H1 (cell line): Measurements from ENCODE around the gene CHRNA5. TPM values are rescaled to one million over a fixed set of nuclear protein-coding genes. Genes with fewer than 3 reads are reported as not detected.
"Not testable (repeated sequence)": the region's sequence is repeated elsewhere in the genome, so short reads cannot be mapped to it uniquely, and the experiment has no call there.

Experiments
- CTCF ChIA-PET: fragments of 300-600 bp; sonication (Branson Sonifier 250); formaldehyde crosslinking; loops from one replicate; lab custom pipeline; 2021; ENCODE audit not compliant: partially characterized antibody; lab: Charles Lee
- POLR2A ChIA-PET: fragments of 300-600 bp; sonication (Branson Sonifier 250); formaldehyde crosslinking; loops from one replicate; lab custom pipeline; 2021; ENCODE audit warnings: inconsistent platforms; ENCODE audit not compliant: partially characterized antibody; lab: Charles Lee
- DNase-seq, 2 experiments: peaks; one replicate each; pipeline versions ENCODE4 v3.0.0 to v3.0.0-alpha.2; 2010 to 2022; ENCODE audit warnings: low spot score in 2 of 2, low read depth in 1 of 2, mixed read lengths in 1 of 2
- FAIRE-seq: peaks from 2 replicates; lab custom pipeline; 2011; peaks lifted over from hg19 to GRCh38; lab: Jason Lieb, UNC
- H2AFZ ChIP-seq: 2 replicates; pipeline ENCODE4 v1.8.1; 2012; ENCODE audit warnings: low read length, inconsistent platforms
- H2AK5ac ChIP-seq: 2 replicates; pipeline ENCODE4 v1.6.1; 2013; ENCODE audit warnings: low read depth, low read length
- H2BK120ac ChIP-seq: replicated peaks from 2 replicates; pipeline ENCODE3; 2013; ENCODE audit warnings: low read depth, low read length, inconsistent platforms
- H2BK12ac ChIP-seq: 2 replicates; pipeline ENCODE4 v1.6.1; 2013; ENCODE audit warnings: low read depth, low read length
- H2BK15ac ChIP-seq: 2 replicates; pipeline ENCODE4 v1.6.1; 2013; ENCODE audit warnings: low read length
- H2BK20ac ChIP-seq: 2 replicates; pipeline ENCODE4 v1.6.1; 2013; ENCODE audit warnings: low read length
- H2BK5ac ChIP-seq: 2 replicates; pipeline ENCODE4 v1.6.1; 2013; ENCODE audit warnings: low read depth, low read length
- H3K14ac ChIP-seq: 2 replicates; pipeline ENCODE4 v1.6.1; 2013; ENCODE audit warnings: inconsistent platforms; ENCODE audit not compliant: insufficient read length
- H3K18ac ChIP-seq: 2 replicates; pipeline ENCODE4 v1.6.1; 2013; ENCODE audit warnings: low read length; ENCODE audit errors: extremely low read depth
- H3K23ac ChIP-seq: 2 replicates; pipeline ENCODE4 v1.6.1; 2013; ENCODE audit warnings: inconsistent platforms; ENCODE audit not compliant: insufficient read length
- H3K23me2 ChIP-seq: 2 replicates; pipeline ENCODE4 v1.6.1; 2013; ENCODE audit warnings: low read depth, low read length
- H3K27ac ChIP-seq: 2 replicates; pipeline ENCODE4 v1.6.1; 2011; ENCODE audit warnings: low read depth, low read length, inconsistent platforms
- H3K27me3 ChIP-seq, 4 experiments: replicated peaks in 1 of 4; 1 replicate in 1 of 4; 2 replicates in 3 of 4; pipeline versions ENCODE4 v1.6.1 to v1.8.1; 2011 to 2013; ENCODE audit warnings: low read length in 3 of 4, mild to moderate bottlenecking in 3 of 4, inconsistent platforms in 2 of 4, mixed read lengths in 2 of 4, moderate library complexity in 1 of 4; ENCODE audit not compliant: control insufficient read depth in 3 of 4, insufficient read depth in 3 of 4; ENCODE audit errors: extremely low read depth in 1 of 4
- H3K36me3 ChIP-seq, 4 experiments: 2 replicates each; pipeline versions ENCODE4 v1.6.1 to v1.8.1; 2011 to 2013; ENCODE audit warnings: mild to moderate bottlenecking in 4 of 4, low read length in 3 of 4, moderate library complexity in 2 of 4, control low read depth in 1 of 4, inconsistent platforms in 1 of 4; ENCODE audit not compliant: insufficient read depth in 4 of 4, control insufficient read depth in 2 of 4
- H3K4ac ChIP-seq: replicated peaks from 2 replicates; pipeline ENCODE3; 2013; ENCODE audit warnings: low read length, low read depth, mixed read lengths, inconsistent platforms; ENCODE audit not compliant: insufficient read length
- H3K4me1 ChIP-seq, 4 experiments: replicated peaks in 1 of 4; 1 replicate in 1 of 4; 2 replicates in 3 of 4; pipeline versions ENCODE4 v1.6.1 to v1.8.1; 2011 to 2013; ENCODE audit warnings: low read length in 3 of 4, inconsistent platforms in 2 of 4, mixed read lengths in 1 of 4; ENCODE audit not compliant: insufficient read depth in 4 of 4, control insufficient read depth in 3 of 4
- H3K4me2 ChIP-seq, 2 experiments: 2 replicates each; pipeline versions ENCODE4 v1.6.1 to v1.8.1; 2011 to 2013; ENCODE audit warnings: low read depth in 2 of 2, low read length in 2 of 2, control low read depth in 1 of 2, inconsistent platforms in 1 of 2, mild to moderate bottlenecking in 1 of 2; ENCODE audit not compliant: insufficient read depth in 1 of 2
- H3K4me3 ChIP-seq, 4 experiments: fragments of 200-600, 300-600 bp in 1 of 4; sonication (generic), shearing (Covaris generic), sonication (Bioruptor Twin) in 1 of 4; 2 replicates each; pipeline versions ENCODE4 v1.5.1 to v1.8.1; 2011 to 2016; ENCODE audit warnings: low read length in 4 of 4, low read depth in 3 of 4, control low read depth in 2 of 4, inconsistent platforms in 2 of 4, mild to moderate bottlenecking in 2 of 4, mixed read lengths in 1 of 4, moderate library complexity in 1 of 4; ENCODE audit not compliant: insufficient read depth in 2 of 4; ENCODE audit errors: extremely low read depth in 1 of 4
- H3K56ac ChIP-seq: replicated peaks from 2 replicates; pipeline ENCODE3; 2013; ENCODE audit warnings: low read depth, mild to moderate bottlenecking, mixed read lengths, low read length, inconsistent platforms; ENCODE audit not compliant: insufficient read length
- H3K79me1 ChIP-seq: 2 replicates; pipeline ENCODE4 v1.6.1; 2013; ENCODE audit warnings: low read depth, low read length, control low read depth
- H3K79me2 ChIP-seq, 2 experiments: 2 replicates each; pipeline versions ENCODE4 v1.6.1 to v1.8.1; 2012 to 2013; ENCODE audit warnings: low read length in 2 of 2, mild to moderate bottlenecking in 2 of 2, inconsistent platforms in 1 of 2; ENCODE audit not compliant: insufficient read depth in 2 of 2, control insufficient read depth in 1 of 2
- H3K9ac ChIP-seq, 4 experiments: replicated peaks in 1 of 4; 1 replicate in 1 of 4; 2 replicates in 3 of 4; pipeline versions ENCODE4 v1.6.1 to v1.8.1; 2011 to 2013; ENCODE audit warnings: low read depth in 3 of 4, low read length in 3 of 4, control low read depth in 2 of 4, mild to moderate bottlenecking in 2 of 4, moderate library complexity in 2 of 4, inconsistent platforms in 1 of 4; ENCODE audit errors: extremely low read depth in 1 of 4
- H3K9me3 ChIP-seq, 2 experiments: 2 replicates each; pipeline versions ENCODE4 v1.6.1 to v1.8.1; 2012 to 2013; ENCODE audit warnings: mild to moderate bottlenecking in 2 of 2, moderate library complexity in 2 of 2, control low read depth in 1 of 2, inconsistent platforms in 1 of 2, low read depth in 1 of 2, low read length in 1 of 2, mixed read lengths in 1 of 2; ENCODE audit not compliant: insufficient read depth in 2 of 2
- H4K20me1 ChIP-seq, 2 experiments: replicated peaks in 1 of 2; 2 replicates each; pipeline versions ENCODE3 to v1.8.1; 2011 to 2013; ENCODE audit warnings: inconsistent platforms in 2 of 2, low read length in 2 of 2, mild to moderate bottlenecking in 1 of 2; ENCODE audit not compliant: insufficient read depth in 2 of 2, control insufficient read depth in 1 of 2
- H4K5ac ChIP-seq: 2 replicates; pipeline ENCODE4 v1.6.1; 2013; ENCODE audit warnings: low read length, low read depth, mixed read lengths, inconsistent platforms; ENCODE audit not compliant: insufficient read length
- H4K8ac ChIP-seq: 2 replicates; pipeline ENCODE4 v1.8.0; 2013; ENCODE audit warnings: mild to moderate bottlenecking, moderate library complexity, low read length, inconsistent platforms; ENCODE audit not compliant: insufficient read depth; ENCODE audit errors: extremely low read depth
- H4K91ac ChIP-seq: replicated peaks from 2 replicates; pipeline ENCODE3; 2013; ENCODE audit warnings: low read length, mixed read lengths, inconsistent platforms; ENCODE audit not compliant: insufficient read length
- SIN3A ChIP-seq, 2 experiments: IDR thresholded peaks in 1 of 2; conservative IDR thresholded peaks in 1 of 2; 2 replicates each; pipeline ENCODE4 v1.6.1; 2011 to 2012; ENCODE audit warnings: low read length in 2 of 2, improper control_type of control experiment in 1 of 2, low read depth in 1 of 2, mild to moderate bottlenecking in 1 of 2
- WGBS, 2 experiments: shearing (Covaris generic) in 1 of 2; methylation state at CpG; one replicate each; pipeline versions ENCODE4 v1.1.6 to v1.1.7; 2013 to 2015; ENCODE audit warnings: low lambda C conversion rate in 2 of 2, mixed read lengths in 2 of 2, inconsistent platforms in 1 of 2, low coverage in 1 of 2, missing lambda C conversion rate in 1 of 2; ENCODE audit not compliant: insufficient replicate concordance in 2 of 2, insufficient coverage in 1 of 2, insufficient read length in 1 of 2; ENCODE audit errors: extremely low coverage in 1 of 2, missing lambda C conversion rate in 1 of 2; 5-methylcytosine and 5-hydroxymethylcytosine counted together
- polyA plus RNA-seq, 7 experiments: library from polyadenylated mRNA; depleted of rRNA in 3 of 7; stranded (reverse) in 5 of 7; unstranded in 2 of 7; fragments of >200 nt in 5 of 7; fragments of 200-250 nt in 2 of 7; gene quantifications; 1 replicate in 5 of 7; 2 replicates in 1 of 7; 4 replicates in 1 of 7; pipeline versions ENCODE4 v1.2.1 to v1.2.3, GENCODE V29; 2011 to 2013; ENCODE audit warnings: missing spikeins in 2 of 7, mixed read lengths in 2 of 7
- total RNA-seq: library from RNA; stranded (reverse); fragmentation: NEBNext Ultra II Directional; extraction: Animal tissue kit (Norgen Biotek cat#: 25700); gene quantifications from 2 replicates; pipeline ENCODE4 v1.2.1, GENCODE V29; 2021
- TF ChIP-seq, protein P1 (sequence below): IDR thresholded peaks from 2 replicates; pipeline ENCODE4 v1.6.1; 2012; ENCODE audit warnings: low read length, inconsistent platforms

CHRNA5 gene
- total and polyA plus RNA-seq, 2 of the 8 experiments (the other 6 are each of a cell fraction or from before 2014, with no cell fraction given) = 13.5 to 31.4 TPM

DNA sequence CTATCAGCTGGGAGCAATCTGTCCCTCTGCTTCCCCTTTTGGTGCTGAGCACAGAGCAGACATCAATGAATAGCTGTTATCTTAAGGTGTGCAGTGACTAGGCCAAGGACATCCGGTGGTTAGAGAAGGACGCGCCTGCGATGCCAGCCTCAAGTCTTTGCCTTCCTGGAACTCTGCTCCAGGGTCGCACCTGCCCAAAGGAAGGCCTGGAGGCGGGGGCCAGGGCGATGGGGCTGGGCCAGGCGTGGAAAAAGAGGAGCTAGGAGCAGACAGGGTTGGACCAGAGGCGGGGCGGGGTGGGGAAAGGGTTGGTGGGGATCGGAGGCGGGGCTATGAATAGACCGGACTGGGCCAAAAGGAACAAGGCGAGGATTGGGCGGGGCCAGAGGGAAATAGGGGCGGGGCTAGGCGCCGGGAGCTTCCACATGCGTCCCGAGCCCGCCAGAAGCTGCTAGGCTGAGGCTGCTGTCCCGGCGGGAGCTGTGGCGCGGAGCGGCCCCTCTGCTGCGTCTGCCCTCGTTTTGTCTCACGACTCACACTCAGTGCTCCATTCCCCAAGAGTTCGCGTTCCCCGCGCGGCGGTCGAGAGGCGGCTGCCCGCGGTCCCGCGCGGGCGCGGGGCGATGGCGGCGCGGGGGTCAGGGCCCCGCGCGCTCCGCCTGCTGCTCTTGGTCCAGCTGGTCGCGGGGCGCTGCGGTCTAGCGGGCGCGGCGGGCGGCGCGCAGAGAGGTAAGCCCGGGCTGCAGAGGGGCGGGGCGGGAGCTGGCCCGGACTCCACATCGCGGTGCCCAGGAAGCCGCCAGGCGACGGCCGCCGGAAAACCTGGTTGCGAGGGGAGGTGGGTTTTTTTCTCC is at the start of gene CHRNA5 (continued):
- TF ChIP-seq, protein P1, sequence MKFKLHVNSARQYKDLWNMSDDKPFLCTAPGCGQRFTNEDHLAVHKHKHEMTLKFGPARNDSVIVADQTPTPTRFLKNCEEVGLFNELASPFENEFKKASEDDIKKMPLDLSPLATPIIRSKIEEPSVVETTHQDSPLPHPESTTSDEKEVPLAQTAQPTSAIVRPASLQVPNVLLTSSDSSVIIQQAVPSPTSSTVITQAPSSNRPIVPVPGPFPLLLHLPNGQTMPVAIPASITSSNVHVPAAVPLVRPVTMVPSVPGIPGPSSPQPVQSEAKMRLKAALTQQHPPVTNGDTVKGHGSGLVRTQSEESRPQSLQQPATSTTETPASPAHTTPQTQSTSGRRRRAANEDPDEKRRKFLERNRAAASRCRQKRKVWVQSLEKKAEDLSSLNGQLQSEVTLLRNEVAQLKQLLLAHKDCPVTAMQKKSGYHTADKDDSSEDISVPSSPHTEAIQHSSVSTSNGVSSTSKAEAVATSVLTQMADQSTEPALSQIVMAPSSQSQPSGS = no peak
- TF ChIP-seq SIN3A (conservative IDR thresholded peaks at IDR 0.05 in 1 of 2, IDR thresholded peaks at IDR 0.05 in 1 of 2; ENCODE audit: low read depth in 1 of 2, low read length in 2 of 2) = peak in 1 of 2 experiments; percentile 54; a peak in 1 of 4 replicates

DNA sequence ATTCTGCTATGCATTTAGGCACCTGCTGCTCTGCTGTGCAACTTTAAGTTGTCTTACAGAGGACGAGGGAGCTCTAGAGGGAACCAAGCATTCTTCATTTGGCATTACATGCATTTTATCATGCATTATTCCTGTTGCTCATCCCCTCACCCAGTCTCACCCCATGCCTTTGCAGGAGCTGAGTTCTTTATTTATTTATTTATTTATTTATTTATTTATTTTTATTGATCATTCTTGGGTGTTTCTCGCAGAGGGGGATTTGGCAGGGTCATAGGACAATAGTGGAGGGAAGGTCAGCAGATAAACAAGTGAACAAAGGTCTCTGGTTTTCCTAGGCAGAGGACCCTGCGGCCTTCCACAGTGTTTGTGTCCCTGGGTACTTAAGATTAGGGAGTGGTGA is 45.3 kb upstream of the CHRNA5 start:
- DNase-seq, H3K36me3 ChIP-seq, H2BK5ac ChIP-seq, H2BK12ac ChIP-seq, H3K79me1 ChIP-seq, H3K9ac ChIP-seq, H3K4ac ChIP-seq, H4K5ac ChIP-seq, H2BK20ac ChIP-seq, H3K4me2 ChIP-seq, CTCF ChIA-PET, H3K4me1 ChIP-seq, H2BK120ac ChIP-seq, H2BK15ac ChIP-seq, H3K23ac ChIP-seq, FAIRE-seq, H3K79me2 ChIP-seq, H3K18ac ChIP-seq, H3K9me3 ChIP-seq, H4K91ac ChIP-seq, H2AK5ac ChIP-seq, H3K4me3 ChIP-seq, H3K27ac ChIP-seq, H3K23me2 ChIP-seq, H4K8ac ChIP-seq, H3K56ac ChIP-seq, H3K14ac ChIP-seq, H4K20me1 ChIP-seq, H2AFZ ChIP-seq, H3K27me3 ChIP-seq: not testable (repeated sequence)
- POLR2A ChIA-PET = interaction anchor here (0.7 to 0.8 kb wide), 2 partner anchors 52 to 54 kb away, joined by 3 read pairs; no protein-coding TSS in a partner anchor
- 81% methylated on average over 2 of the region's 3 CpGs; no CpG with 5 or more reads in 1 of the 2 experiments for WGBS, 2 experiments
